ENCODE results near the gene GPR25.

Gene GPR25

GRCh38 chr1:200872446-200873115 lies at the start of gene GPR25:
Gene GPR25, plus strand, starts transcription at chr1:200872981. Its CDS starts 57 bp downstream, at chr1:200873038.
- Histone ChIP-seq H3K4me3 (ENCODE audit: low read depth, low read length, poor library complexity, severe bottlenecking) (no peak within 1 kb of the TSS), H3K4me2 (ENCODE audit: low read length) (no peak within 1 kb of the TSS), H3K36me3 (ENCODE audit: insufficient read depth, low read length) (no peaks in the 10 kb centered on the region), H4K20me1 (ENCODE audit: insufficient read depth, low read length) (no peaks in the 10 kb centered on the region), H3K9me3 (ENCODE audit: low read length) (no peaks in the 10 kb centered on the region), H3K4me1 (ENCODE audit: insufficient read depth, low read length, severe bottlenecking) (no peaks in the 10 kb centered on the region), H3K9ac (ENCODE audit: low read length) (no peak within 1 kb of the TSS), H3K27ac (ENCODE audit: low read depth, low read length, poor library complexity, severe bottlenecking) (no peak within 1 kb of the TSS), H3K27me3 (ENCODE audit: insufficient read depth, low read length) (no peaks in the 10 kb centered on the region), H2AFZ (ENCODE audit: low read length) (no peak within 1 kb of the TSS), H3K79me2 (ENCODE audit: insufficient read depth, low read length) (no peaks in the 10 kb centered on the region), H3K9me2 (ENCODE audit: low read depth, low read length) (no peaks in the 10 kb centered on the region), H3F3A (ENCODE audit: insufficient read depth, low read length) (no peaks in the 10 kb centered on the region)
- TF ChIP-seq EZH2 (IDR thresholded peaks at IDR 0.05; ENCODE audit: borderline replicate concordance, low read length) (no peak), CTCF (IDR thresholded peaks at IDR 0.05; ENCODE audit: low read length) (no peak)

- Histone ChIP-seq H3K4me2 (ENCODE audit: low read length) (no peak overlapping the region), H3K4me3 (ENCODE audit: low read depth, low read length, poor library complexity, severe bottlenecking) (no peak overlapping the region), H3F3A (ENCODE audit: insufficient read depth, low read length) (no peaks in the 10 kb centered on the region; the same call in 1 of the 2 replicates), H3K79me2 (ENCODE audit: insufficient read depth, low read length) (no peaks in the 10 kb centered on the region), H3K36me3 (ENCODE audit: insufficient read depth, low read length) (no peaks in the 10 kb centered on the region), H3K4me1 (ENCODE audit: insufficient read depth, low read length, severe bottlenecking) (no peaks in the 10 kb centered on the region), H3K9me2 (ENCODE audit: low read depth, low read length) (no peaks in the 10 kb centered on the region), H4K20me1 (ENCODE audit: insufficient read depth, low read length) (no peaks in the 10 kb centered on the region), H3K27me3 (ENCODE audit: insufficient read depth, low read length) (no peaks in the 10 kb centered on the region), H3K27ac (ENCODE audit: low read depth, low read length, poor library complexity, severe bottlenecking) (no peak overlapping the region), H2AFZ (ENCODE audit: low read length) (no peak overlapping the region), H3K9ac (ENCODE audit: low read length) (no peak overlapping the region), H3K9me3 (ENCODE audit: low read length) (no peaks in the 10 kb centered on the region)
- TF ChIP-seq EZH2 (IDR thresholded peaks at IDR 0.05; ENCODE audit: borderline replicate concordance, low read length) (no peak), CTCF (IDR thresholded peaks at IDR 0.05; ENCODE audit: low read length) (no peak)
Measured at GRCh38 chr1:200831091-200831490, 41.7 kb upstream of the GPR25 start.

- Histone ChIP-seq H2AFZ (ENCODE audit: low read length) (no peak overlapping the region), H3K79me2 (ENCODE audit: insufficient read depth, low read length) (no peaks in the 10 kb centered on the region), H3K4me1 (ENCODE audit: insufficient read depth, low read length, severe bottlenecking) (no peaks in the 10 kb centered on the region), H3K27me3 (ENCODE audit: insufficient read depth, low read length) (no peaks in the 10 kb centered on the region), H3K9me2 (ENCODE audit: low read depth, low read length) (no peaks in the 10 kb centered on the region), H3F3A (ENCODE audit: insufficient read depth, low read length) (no peaks in the 10 kb centered on the region), H3K4me3 (ENCODE audit: low read depth, low read length, poor library complexity, severe bottlenecking) (no peak overlapping the region), H3K9ac (ENCODE audit: low read length) (no peak overlapping the region), H3K36me3 (ENCODE audit: insufficient read depth, low read length) (no peaks in the 10 kb centered on the region), H3K4me2 (ENCODE audit: low read length) (no peak overlapping the region), H3K9me3 (ENCODE audit: low read length) (no peaks in the 10 kb centered on the region), H4K20me1 (ENCODE audit: insufficient read depth, low read length) (no peaks in the 10 kb centered on the region), H3K27ac (ENCODE audit: low read depth, low read length, poor library complexity, severe bottlenecking) (no peak overlapping the region)
- no peak for TF ChIP-seq EZH2 (IDR thresholded peaks at IDR 0.05; ENCODE audit: borderline replicate concordance, low read length)
- TF ChIP-seq CTCF (IDR thresholded peaks at IDR 0.05; ENCODE audit: low read length): no peak
Measured at GRCh38 chr1:200834383-200834782, 38.4 kb upstream of the GPR25 start.

Measured in OCI-LY1 (cell line).